ENCODE results near the gene SEC22C.

DNA sequence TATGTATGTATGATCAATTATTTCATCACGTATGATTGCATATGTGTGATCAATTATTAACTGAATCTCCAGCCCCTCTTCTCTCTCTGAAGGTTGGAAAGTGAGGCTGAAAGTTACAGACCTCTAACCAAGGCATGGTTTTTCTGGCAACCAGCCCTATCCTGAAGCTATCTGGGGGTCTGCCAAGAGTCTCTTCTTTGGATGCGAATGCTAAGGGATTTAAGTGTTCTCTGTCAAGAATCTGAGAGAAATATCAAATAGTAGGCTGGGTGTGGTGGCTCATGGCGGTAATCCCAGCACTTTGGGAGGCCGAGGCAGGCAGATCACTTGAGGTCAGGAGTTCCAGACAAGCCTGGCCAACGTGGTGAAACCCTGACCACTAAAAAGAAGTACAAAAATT is 26.8 kb upstream of the SEC22C start:
- TF ChIP-seq, protein P1, sequence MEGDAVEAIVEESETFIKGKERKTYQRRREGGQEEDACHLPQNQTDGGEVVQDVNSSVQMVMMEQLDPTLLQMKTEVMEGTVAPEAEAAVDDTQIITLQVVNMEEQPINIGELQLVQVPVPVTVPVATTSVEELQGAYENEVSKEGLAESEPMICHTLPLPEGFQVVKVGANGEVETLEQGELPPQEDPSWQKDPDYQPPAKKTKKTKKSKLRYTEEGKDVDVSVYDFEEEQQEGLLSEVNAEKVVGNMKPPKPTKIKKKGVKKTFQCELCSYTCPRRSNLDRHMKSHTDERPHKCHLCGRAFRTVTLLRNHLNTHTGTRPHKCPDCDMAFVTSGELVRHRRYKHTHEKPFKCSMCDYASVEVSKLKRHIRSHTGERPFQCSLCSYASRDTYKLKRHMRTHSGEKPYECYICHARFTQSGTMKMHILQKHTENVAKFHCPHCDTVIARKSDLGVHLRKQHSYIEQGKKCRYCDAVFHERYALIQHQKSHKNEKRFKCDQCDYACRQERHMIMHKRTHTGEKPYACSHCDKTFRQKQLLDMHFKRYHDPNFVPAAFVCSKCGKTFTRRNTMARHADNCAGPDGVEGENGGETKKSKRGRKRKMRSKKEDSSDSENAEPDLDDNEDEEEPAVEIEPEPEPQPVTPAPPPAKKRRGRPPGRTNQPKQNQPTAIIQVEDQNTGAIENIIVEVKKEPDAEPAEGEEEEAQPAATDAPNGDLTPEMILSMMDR (IDR thresholded peaks at IDR 0.05): no peak
- TF ChIP-seq POLR2A (IDR thresholded peaks at IDR 0.05) (no peak), POLR2AphosphoS5 (IDR thresholded peaks at IDR 0.05) (no peak)

Data from prostate gland (tissue), 2 donors.